Activated T-helper 1 cell treated with Interleukin-2 at 50 U/mL for 16 hours (primary cell): Measurements from ENCODE around the gene SDK1.

Experiments
- DNase-seq: peaks from one replicate; pipeline ENCODE4 v3.0.0-alpha.2; 2020; ENCODE audit warnings: low read depth

Gene SDK1

DNA sequence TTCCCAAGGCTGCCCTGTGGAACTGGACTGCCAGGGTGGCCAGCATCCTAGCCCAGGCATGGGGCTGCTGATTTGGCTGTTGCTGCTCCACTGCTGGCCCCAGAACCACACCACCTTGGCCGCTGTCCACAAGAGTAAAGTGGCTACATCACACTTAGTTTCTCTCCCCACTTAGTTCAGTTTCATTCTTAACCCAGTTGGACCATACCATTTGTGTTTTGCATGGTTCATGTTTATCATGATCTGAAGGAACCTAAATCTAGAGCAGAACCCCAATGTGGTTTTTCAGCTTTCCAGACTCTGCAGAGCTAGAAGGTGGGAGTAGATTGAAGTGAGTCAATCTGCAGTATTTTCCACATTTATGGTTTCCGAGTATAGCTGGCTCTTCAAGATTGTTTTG is 32.8 kb downstream of the SDK1 start:
- no peak for DNase-seq

DNA sequence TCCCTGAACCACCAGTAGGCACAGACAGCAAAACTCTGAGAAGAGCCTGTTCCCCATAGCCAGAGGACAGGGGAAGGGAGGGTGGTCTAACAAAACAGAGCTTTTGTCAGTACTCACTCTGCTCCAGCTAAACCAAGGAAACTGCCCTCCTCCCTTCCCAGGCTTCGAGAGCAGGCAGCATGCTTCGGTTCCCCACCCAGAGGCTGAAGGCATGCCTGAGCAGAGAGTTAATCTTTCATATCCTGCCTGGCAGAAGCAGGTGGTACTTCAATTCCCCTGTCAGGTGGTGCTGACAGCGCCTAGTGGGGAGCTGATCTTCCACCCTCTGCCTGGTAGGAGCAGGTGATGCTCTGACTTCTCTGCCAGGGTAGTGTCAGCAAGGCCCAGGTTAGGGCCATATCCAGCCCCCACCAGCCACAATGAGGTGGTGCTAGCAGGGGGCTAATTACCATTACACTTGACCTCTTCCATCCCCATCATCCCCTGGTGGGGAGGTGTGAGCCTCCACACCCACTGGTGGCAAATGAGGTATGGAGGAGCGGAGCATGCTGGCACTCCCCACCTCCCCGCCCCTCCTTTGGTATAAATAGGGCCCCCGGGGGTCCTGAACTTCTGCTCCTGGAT is 35.1 kb downstream of the SDK1 start:
- no peak for DNase-seq

DNA sequence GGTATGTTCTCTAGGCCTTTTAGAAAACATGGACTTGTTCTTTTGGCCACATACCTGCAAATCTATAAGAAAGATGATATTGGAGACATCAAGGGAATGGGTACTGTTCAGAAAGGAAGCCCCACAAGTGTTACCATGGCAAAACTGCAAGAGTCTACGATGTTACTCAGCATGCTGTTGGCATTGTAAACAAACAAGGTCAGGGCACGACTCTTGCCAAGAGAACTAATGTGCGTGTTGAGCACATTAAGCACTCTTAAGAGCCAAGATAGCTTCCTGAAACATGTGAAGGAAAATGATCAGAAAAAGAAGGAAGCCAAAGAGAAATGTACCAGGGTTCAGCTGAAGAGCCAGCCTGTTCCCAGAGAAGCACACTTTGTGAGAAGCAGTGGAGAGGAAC is 37.1 kb downstream of the SDK1 start:
- no peak for DNase-seq

DNA sequence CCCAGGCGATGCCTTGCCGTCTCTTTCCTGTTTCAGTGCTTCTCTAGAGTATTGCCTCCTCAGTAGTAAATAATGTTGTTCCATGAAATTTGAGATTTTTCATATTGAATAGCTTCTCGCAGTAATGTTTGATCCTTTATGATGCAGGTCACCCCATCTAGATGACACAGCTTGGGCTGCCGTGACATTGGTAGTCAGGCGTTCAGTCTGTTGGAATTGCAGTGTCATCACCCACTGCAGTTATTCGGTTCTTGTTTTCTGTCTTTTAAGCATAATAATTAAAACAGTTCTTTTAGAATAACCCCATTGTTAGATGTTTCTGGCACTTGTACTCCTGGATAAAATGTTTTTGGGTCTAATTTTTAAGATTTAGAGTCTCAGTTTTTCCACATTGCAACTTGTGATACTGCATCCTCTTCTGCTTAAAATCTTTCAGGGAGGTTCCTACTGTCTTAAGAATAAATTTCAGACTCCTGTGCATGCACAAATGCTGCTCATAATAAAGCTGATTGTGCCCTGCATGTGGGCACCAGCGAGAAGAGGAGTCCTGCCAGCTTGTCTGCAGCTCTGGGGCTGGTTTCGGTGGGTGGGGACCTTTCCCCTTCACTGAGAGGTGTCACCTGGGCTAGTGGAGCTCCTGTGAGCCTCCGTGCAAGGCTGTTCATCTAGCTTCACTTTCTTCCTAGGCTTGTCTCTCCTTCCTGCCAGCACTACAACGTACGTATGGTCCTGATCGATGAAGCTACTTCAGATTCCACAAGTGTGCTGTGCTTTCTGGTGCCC is 44.8 kb downstream of the SDK1 start:
- DNase-seq: no peak

DNA sequence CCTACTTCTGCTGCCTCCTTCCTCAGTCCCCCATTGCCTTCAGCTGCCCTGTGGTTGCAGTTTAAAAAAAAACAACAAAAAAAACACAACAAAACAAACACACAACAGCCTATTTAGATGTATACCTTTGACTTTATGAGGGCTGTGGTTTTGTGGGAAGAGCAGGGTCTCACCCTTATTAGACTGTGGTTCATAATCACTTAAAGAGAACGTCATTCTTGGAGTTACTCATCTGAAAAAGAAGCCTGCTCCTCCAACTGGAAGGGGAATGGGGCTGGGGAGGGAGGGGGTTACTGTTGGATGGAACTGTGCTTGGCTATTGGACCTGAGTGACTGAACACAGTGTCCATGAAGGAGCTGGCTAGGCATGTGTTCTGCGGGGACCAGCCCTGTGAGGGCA is 48.1 kb downstream of the SDK1 start:
- no peak for DNase-seq

DNA sequence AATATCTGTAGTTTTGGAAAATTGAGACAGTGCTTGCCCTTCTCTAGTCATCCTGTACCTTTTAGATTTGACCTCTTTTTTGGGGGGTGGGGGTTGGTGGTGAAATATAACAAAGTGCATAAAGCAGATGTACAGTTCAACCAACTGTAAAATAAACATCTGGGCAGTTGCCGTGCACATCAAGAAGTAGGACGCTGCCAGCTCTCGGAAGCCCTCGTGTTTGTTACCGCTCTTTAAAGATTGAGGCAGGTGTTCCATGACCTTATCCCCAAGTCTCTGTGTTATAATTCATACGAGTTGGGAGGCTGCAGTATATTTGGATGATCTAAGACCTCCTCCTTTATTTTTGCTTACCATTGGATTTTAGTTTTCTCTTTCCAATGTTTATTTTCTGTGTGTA is 55.1 kb downstream of the SDK1 start:
- DNase-seq: no peak

DNA sequence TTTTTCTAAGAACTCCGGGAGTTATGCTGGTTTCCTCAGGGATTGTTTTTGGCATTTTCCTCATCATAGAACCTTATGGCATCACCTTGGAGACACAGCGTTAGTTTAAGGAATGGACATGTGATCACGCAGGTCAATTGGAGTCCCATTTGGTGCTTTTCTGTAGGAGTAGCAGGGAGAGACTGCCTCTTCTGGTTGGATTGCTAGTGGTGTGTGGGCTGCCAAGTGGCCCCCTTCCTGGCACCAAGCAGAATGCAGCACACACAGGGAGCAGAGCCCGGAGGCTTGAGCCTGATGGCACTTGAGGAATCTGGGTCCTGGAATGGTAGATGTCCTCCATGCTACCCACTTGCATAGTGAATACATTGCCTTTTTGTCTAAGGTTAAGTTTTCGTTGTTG is 57.9 kb downstream of the SDK1 start:
- no peak for DNase-seq

DNA sequence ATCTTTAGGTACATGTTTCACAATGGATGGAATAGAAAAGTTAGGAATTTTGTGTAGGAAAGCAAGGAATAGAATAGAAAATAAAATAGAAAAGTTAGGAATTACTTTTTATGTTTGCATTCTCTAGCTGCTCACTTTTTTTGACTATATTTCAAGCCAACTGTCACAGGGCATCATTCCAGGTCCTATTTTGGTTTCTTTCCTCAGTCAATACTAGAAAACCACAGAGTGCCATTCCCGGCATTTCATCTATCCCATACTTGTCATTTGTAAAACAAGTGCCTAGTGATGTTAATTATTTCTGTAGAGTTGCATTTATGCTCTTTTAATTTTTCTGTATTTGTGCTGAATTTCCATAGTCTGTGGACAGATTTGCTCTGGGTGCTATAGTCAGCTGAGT is 66.2 kb downstream of the SDK1 start:
- DNase-seq: no peak

DNA sequence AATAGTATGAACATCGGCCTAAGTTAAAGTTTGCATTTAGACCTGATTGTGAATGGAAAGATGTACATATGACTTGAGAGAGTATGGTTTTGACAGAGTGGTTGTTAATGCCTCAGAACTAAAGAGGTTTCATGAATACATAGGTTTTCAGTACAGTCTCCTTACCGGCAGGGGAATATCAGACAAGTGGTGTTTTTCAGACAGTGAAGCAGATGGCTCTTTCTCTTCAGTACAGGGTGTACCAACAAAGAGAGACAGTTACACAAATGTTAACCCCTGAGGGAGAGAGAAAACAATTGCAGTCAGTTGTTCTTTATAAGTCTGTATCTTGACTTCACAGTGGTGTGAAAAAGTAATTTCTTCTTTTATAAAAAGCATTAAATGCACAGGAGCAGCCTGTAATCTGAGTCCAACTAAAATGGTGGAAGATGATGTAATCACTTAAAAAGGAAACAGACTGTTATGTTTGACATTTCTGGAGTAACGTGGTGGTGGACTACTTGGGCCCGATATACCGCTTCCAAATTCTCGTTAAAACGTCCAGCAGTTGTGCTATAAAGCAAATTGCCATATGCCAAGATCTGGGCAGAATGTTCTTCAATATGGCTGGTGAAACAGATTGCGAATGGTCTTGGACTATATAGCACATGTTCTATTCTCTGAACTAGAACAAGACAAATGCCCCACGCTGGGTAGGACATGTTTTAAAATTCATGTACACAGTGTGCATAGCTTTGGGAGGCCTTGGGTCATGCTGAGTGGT is 69.2 kb downstream of the SDK1 start:
- no peak for DNase-seq

DNA sequence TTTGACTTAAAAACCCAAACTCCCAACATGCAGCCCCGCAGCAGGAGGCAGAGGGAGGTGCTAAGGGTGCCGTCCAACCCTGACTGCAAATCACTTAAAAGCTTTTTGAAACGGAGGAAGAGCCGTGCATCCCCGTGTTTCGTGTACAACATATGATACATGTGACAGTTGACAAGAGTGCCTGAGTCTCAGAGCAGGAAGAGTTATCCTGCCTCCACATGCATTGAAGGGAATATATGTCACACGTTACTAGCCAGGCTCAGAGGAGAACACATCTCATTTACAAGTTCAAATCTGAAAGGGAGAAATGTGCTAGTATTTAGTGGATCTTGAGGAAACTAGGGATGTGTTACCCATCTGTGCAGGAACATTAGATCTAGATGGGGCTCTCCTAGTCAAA is 69.9 kb downstream of the SDK1 start:
- DNase-seq: no peak

DNA sequence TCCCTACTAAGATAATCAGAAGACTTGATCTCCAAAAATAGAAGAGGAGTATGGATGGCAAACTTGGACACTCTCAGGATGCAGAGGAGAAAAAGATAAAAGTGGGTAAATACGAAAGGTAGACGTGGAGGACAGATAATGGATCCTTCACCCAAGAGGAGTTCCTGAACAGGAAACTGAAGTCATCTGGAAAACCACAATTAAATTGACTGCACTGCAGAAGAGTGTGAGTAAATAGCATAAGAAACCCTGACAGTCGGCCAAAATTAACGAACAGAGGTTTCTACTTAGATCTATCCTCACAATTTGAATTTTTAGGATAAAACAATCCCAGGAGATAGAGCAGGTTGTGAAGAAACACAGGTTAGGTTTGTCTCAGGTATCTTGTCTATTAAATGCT is 70.5 kb downstream of the SDK1 start:
- no peak for DNase-seq

DNA sequence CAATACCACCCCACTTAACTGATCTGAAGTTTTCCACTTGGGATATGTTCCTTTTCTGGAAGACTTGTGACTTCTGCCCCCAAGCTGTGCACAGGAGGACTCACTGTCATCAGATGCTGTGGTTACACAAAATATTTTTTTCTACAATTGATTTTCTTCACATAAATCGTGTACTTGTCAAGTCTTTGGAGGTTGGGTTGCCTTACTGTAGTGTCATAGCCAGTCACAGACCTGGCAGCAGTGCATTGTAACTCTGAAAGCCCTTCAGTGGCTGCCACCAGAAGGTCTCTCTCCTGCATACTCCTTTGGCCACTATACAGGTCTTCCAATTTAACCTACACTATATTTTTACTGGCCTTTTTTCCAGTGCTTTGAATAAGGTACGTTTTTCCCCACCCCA is 73.2 kb downstream of the SDK1 start:
- no peak for DNase-seq

DNA sequence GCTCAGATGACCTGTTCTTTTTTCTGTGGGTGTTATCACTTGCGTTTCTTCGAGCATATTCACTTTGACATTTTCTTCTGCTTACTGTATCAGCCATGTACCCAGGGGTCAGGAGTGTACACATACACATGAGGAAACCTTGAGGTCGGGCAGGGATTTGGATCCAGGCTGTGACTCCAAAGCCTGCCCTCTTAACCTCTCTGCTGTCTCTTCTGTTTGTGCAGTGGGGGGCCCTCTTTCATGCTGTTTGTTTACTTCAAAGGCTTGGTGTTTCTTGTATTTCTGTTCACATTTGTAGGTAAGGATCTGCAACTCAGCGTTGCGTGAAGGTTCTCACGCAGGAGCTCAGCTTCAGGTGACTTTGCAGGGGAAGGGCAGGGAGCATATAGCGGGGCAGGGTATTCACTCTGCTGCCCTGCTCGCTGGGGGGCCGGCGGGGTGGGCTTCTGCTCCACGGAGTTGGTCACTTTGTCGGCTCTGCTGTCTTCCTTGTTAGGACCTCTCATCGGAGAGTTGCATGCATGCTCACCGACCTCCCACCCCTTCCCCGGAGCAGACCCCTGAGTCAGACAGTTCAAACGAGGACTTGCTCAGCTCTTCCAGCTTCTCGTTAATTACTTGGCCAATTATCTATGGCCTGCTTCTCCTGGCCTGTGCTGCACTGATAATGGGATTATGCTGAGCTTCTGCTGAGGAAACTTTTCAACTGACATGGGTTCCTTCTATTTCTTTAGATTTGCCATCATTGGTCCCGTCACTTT is 77.5 kb downstream of the SDK1 start:
- no peak for DNase-seq

DNA sequence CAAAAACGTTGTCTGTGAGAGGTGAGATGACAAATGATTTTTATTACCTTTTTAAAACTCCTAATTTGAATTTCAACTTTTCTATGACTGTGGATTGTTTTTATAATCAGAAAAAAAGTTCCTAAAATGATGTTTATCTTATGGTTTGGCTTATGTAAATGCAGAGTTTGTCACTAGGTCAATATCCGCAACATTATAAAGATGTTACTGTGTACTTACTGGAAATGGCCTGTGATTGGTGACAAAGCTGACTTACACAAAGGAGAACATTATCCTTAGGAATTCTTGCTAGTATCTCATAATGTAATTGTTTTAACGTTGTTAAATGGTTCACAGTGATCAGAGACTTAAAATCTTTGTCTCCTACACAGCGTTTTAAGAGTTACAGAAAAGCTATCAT is 79.0 kb downstream of the SDK1 start:
- no peak for DNase-seq

DNA sequence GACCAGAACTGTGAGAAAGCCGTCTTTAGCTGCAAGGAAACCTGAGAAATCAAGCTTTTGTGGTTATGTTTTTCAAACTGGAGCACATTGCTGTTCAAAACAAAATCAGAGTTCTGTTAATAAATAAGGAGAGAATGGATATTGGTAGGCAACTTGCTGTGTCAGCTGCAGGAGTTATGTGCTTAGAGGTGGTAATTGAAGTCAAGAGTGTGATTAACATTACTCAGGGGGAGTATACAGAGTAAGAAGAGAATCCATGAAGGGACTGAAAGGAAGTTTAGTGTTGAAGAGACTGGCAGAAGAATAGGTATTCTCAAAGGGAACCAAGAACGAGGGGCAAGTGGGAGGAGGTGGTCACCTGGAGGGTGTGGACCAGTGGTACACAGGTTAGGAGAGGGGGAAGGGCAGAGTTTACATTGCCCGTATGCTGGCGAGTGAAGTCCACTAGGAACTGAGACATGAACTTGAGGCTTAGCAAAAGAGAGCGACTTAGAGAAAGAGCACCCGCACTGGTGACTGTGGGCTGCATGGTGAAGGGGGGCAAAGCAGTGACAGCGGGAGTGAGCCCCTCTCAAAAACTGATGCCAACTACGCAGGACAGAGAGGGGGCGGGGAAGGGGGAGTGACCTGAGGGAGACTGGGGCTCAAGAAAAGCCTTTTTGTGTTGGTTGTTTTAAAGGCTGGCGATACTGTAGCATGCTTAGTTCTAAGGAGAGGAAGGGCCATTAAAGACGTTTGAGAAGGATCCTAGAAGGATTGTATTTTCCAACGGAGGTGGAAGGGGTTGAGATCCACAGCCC is 80.0 kb downstream of the SDK1 start:
- DNase-seq: no peak

DNA sequence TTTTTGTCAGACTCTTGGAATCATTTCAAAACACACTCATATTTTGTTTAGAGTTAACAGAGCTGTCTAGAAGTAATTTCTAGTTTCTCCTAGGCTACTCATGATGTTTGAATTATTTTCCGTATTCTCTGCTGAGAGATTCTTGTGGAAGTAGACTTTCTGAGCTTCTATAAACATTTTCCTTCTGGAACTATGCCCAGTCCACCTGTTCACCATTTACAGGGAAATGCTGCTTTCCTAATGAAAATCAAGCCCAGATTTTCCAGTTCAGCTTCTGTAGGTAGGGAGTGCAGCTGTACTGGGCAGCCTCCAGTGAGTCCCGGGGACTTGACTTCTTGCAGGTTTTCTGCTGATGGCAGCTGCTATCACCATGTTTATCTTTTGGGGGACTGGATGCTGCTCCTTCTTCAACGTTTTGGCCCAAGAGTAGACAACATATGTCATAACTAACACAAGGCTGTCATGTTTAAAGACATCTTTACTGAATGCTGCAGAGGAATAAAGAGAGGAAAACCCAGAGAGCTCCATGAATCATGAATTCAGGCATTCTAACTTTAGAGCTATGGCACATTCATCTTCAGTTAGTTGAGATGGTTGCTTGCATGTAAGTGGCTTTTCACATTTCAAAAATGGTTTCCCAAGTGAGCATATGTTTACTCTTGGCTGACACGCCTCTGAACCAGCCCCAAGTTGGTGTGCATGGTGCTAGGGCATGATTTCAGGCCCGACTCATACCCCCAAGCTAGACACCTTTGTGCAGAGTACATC is 85.6 kb downstream of the SDK1 start:
- DNase-seq: no peak

DNA sequence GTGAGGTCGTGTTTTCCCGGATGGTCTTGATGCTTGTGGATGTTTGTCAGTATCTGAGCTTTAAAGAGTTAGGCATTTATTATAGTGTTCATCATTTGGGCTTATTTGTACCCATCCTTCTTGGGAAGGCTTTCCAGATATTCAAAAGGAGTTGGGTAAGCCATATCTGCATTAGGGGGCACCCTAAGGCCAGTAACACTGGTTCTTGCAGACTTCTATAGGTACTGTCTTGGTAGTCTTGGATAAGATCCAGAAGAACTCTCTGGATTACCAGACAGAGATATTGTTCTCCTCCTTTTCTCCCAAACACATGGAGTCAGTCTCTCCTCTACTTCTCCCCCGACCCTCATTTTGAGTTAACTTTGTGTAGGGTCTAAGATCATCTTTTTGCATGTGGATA is 92.8 kb downstream of the SDK1 start:
- no peak for DNase-seq

DNA sequence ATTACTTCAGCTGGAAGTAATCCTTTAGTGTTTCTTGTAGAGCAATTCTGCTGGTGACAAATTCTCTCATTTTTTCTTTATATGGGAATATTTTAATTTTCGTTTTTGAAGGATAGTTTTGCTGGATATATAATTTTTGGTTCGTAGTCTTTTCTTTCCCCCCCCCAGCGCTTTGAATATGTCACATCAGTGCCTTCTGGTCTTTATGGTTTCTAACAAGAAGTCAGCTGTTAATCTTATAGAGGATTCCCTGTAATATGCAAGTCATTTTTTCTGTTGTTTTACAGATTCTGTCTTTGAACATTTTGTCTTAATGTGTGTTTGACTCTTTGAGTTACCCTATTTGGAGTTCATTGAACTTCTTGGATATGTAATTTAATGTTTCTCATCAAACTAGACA is 96.3 kb downstream of the SDK1 start:
- no peak for DNase-seq

DNA sequence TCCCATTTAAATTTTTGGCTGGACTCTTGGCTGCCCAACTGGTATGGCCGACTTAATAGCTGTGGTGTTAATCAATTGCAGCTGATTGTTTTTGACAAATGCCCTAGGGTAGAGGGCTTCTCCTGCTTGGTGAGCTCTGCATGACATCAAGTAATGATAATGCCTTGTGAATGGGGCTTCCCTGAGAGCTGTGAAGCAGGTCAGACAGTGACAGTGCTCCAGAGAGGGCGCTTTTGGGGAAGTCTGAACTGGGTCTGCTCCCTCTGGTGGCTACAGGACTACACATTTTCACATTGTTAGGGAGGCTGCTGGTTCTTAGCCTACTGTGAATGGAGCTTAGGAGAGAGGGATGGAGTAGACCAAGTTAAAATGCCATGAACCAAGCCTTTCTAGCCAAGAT is 98.8 kb downstream of the SDK1 start:
- no peak for DNase-seq

DNA sequence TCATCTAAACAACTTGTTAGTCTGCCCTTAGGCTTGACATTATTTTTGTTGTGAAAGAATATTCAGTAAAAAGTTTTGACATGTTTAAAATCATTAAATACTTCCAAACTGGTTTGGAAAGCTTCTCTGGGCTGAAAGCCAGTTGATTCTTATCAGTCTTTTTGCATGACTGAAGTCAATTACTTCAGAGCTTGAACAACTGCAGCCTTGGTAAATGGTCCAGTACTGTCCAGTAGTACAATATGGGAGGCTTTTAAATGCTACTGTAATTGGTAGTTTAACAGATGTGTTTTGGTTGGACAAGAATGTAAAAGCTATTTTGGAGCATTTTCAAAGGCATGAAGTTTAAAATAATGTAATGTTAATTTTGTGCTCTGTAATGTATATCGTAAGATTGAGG is 103.4 kb downstream of the SDK1 start:
- no peak for DNase-seq
